Osteoblast (primary cell): Measurements from ENCODE around the gene ZNF169. TPM values are rescaled to one million over a fixed set of nuclear protein-coding genes. Genes with fewer than 3 reads are reported as not detected.
"Not testable (repeated sequence)": the region's sequence is repeated elsewhere in the genome, so short reads cannot be mapped to it uniquely, and the experiment has no call there.

Experiments
- DNase-seq: peaks from one replicate; pipeline ENCODE4 v3.0.0; 2011; ENCODE audit warnings: low spot score, mixed read lengths; ENCODE audit not compliant: insufficient read length; ENCODE audit errors: missing footprints
- H2AFZ ChIP-seq: 2 replicates; pipeline ENCODE4 v1.6.0; 2011; ENCODE audit warnings: mild to moderate bottlenecking, low read length
- H3K27ac ChIP-seq: 2 replicates; pipeline ENCODE4 v1.5.1; 2011; ENCODE audit warnings: mild to moderate bottlenecking, low read depth, low read length, moderate library complexity
- H3K27me3 ChIP-seq: 2 replicates; pipeline ENCODE4 v1.6.0; 2012; ENCODE audit warnings: mild to moderate bottlenecking, control low read depth, inconsistent platforms, low read length, moderate library complexity; ENCODE audit not compliant: insufficient read depth
- H3K36me3 ChIP-seq: 2 replicates; pipeline ENCODE4 v1.5.1; 2011; ENCODE audit warnings: mild to moderate bottlenecking, low read length, control low read depth, moderate library complexity; ENCODE audit not compliant: insufficient read depth
- H3K4me1 ChIP-seq: 2 replicates; pipeline ENCODE4 v1.5.1; 2011; ENCODE audit warnings: mild to moderate bottlenecking, low read length, control low read depth, moderate library complexity; ENCODE audit not compliant: insufficient read depth
- H3K4me2 ChIP-seq: 2 replicates; pipeline ENCODE4 v1.6.0; 2011; ENCODE audit warnings: mild to moderate bottlenecking, low read length; ENCODE audit not compliant: insufficient read depth
- H3K4me3 ChIP-seq: fragments of 200-600 bp; sonication (generic); 3 replicates; pipeline ENCODE4 v1.5.1; 2012; ENCODE audit warnings: mild to moderate bottlenecking, low read length, inconsistent platforms; ENCODE audit not compliant: insufficient read depth
- H3K79me2 ChIP-seq: 2 replicates; pipeline ENCODE4 v1.6.0; 2012; ENCODE audit warnings: mild to moderate bottlenecking, low read length, control low read depth, inconsistent platforms; ENCODE audit not compliant: insufficient read depth
- H3K9me3 ChIP-seq: 2 replicates; pipeline ENCODE4 v1.5.1; 2011; ENCODE audit warnings: low read depth, low read length, control low read depth
- H4K20me1 ChIP-seq: 2 replicates; pipeline ENCODE4 v1.6.0; 2012; ENCODE audit warnings: mild to moderate bottlenecking, low read length, control low read depth; ENCODE audit not compliant: insufficient read depth
- CTCF ChIP-seq: IDR thresholded peaks from 2 replicates; pipeline ENCODE4 v1.5.1; 2011; ENCODE audit warnings: mild to moderate bottlenecking, low read depth, low read length, moderate library complexity; ENCODE audit errors: extremely low read depth
- total RNA-seq: library from RNA; depleted of rRNA; stranded (reverse); fragments of >200 nt; gene quantifications from 2 replicates; pipeline ENCODE4 v1.2.3, GENCODE V29; 2012

Gene ZNF169
- total RNA-seq, 1 donor: 4.0 TPM

GRCh38 chr9:94270009-94270408, 10.9 kb downstream of the ZNF169 start:
- H3K27ac ChIP-seq: no peak overlapping the region
- DNase-seq: no peak
- no peak for TF ChIP-seq CTCF

GRCh38 chr9:94277029-94277428, 17.9 kb downstream of the ZNF169 start:
- H3K27ac ChIP-seq, H2AFZ ChIP-seq, H3K4me1 ChIP-seq, H3K79me2 ChIP-seq, H3K4me3 ChIP-seq, H3K4me2 ChIP-seq, H4K20me1 ChIP-seq, H3K9me3 ChIP-seq, DNase-seq, H3K27me3 ChIP-seq: not testable (repeated sequence)
- peaks cover 12% of the 10 kb centered on the region for H3K36me3 ChIP-seq

More at GRCh38 chr9:94270009-94270408, 10.9 kb downstream of the ZNF169 start:
- H2AFZ ChIP-seq: no peak overlapping the region
- H4K20me1 ChIP-seq: no peaks in the 10 kb centered on the region
- no peak overlapping the region for H3K4me2 ChIP-seq
- H3K4me3 ChIP-seq: no peak overlapping the region
- no peaks in the 10 kb centered on the region for H3K4me1 ChIP-seq
- no peaks in the 10 kb centered on the region for H3K27me3 ChIP-seq
- H3K79me2 ChIP-seq: no peaks in the 10 kb centered on the region
- H3K36me3 ChIP-seq: no peaks in the 10 kb centered on the region
- H3K9me3 ChIP-seq: no peaks in the 10 kb centered on the region

- peak overlapping the region; percentile 3 for H3K27ac ChIP-seq
- no peak overlapping the region for H3K4me3 ChIP-seq
- no peaks in the 10 kb centered on the region for H4K20me1 ChIP-seq
- TF ChIP-seq CTCF: no peak
- H3K9me3 ChIP-seq: no peaks in the 10 kb centered on the region
- H3K4me1 ChIP-seq: peaks cover 6% of the 10 kb centered on the region
- H3K79me2 ChIP-seq: no peaks in the 10 kb centered on the region
- no peak overlapping the region for H3K4me2 ChIP-seq
- DNase-seq: no peak
- H2AFZ ChIP-seq: no peak overlapping the region
- no peaks in the 10 kb centered on the region for H3K27me3 ChIP-seq
- H3K36me3 ChIP-seq: peaks cover 12% of the 10 kb centered on the region
These were observed 18.9 kb downstream of the ZNF169 start for GRCh38 chr9:94277885-94278536.

GRCh38 chr9:94280409-94280989, 21.4 kb downstream of the ZNF169 start:
- Histone ChIP-seq H3K79me2 (no peaks in the 10 kb centered on the region), H3K36me3 (peaks cover 12% of the 10 kb centered on the region), H3K9me3 (no peaks in the 10 kb centered on the region), H3K4me2 (no peak overlapping the region), H3K27ac (no peak overlapping the region), H3K4me3 (no peak overlapping the region), H2AFZ (no peak overlapping the region), H3K27me3 (no peaks in the 10 kb centered on the region), H4K20me1 (no peaks in the 10 kb centered on the region), H3K4me1 (peaks cover 6% of the 10 kb centered on the region)
- no peak for TF ChIP-seq CTCF
- no peak for DNase-seq
